Aorta (tissue), 5 donors: ENCODE data around the gene COBL. TPM values are rescaled to one million over a fixed set of nuclear protein-coding genes. Genes with fewer than 3 reads are reported as not detected.
A peak's percentile ranks its signal among the peaks of the same experiment; 100 is the strongest.

Experiments used
- ATAC-seq: fragments of 200-7000 bp; cut with Tn5 transposase; one replicate; pipeline ENCODE4 v1.9.1; 2022; ENCODE audit warnings: moderate library complexity; ENCODE audit not compliant: low FRiP score
- DNase-seq, 2 donors: peaks; one replicate each; pipeline ENCODE4 v3.0.0-alpha.2; 2020
- H3K27ac ChIP-seq, 2 donors: one replicate each; pipeline ENCODE4 v1.5.1; 2013; ENCODE audit warnings: low read length in 2 of 2, mild to moderate bottlenecking in 2 of 2, moderate library complexity in 2 of 2, control low read depth in 1 of 2, inconsistent platforms in 1 of 2, low read depth in 1 of 2
- H3K27me3 ChIP-seq, 2 donors: one replicate each; pipeline ENCODE4 v1.6.1; 2013; ENCODE audit warnings: control low read depth in 1 of 2, low read length in 1 of 2, mild to moderate bottlenecking in 1 of 2, moderate library complexity in 1 of 2; ENCODE audit not compliant: insufficient read depth in 2 of 2, control insufficient read depth in 1 of 2
- H3K36me3 ChIP-seq, 2 donors: one replicate each; pipeline ENCODE4 v1.6.1; 2013; ENCODE audit warnings: control low read depth in 1 of 2, low read length in 1 of 2, mild to moderate bottlenecking in 1 of 2; ENCODE audit not compliant: insufficient read depth in 2 of 2, control insufficient read depth in 1 of 2
- H3K4me1 ChIP-seq, 2 donors: one replicate each; pipeline ENCODE4 v1.6.1; 2013; ENCODE audit warnings: low read length in 2 of 2, control low read depth in 1 of 2, mild to moderate bottlenecking in 1 of 2, moderate library complexity in 1 of 2; ENCODE audit not compliant: insufficient read depth in 2 of 2, control insufficient read depth in 1 of 2
- H3K4me3 ChIP-seq, 2 donors: one replicate each; pipeline ENCODE4 v1.5.1; 2013; ENCODE audit warnings: low read length in 2 of 2, control low read depth in 1 of 2, mild to moderate bottlenecking in 1 of 2
- H3K9me3 ChIP-seq: one replicate; pipeline ENCODE4 v1.6.1; 2013; ENCODE audit warnings: mild to moderate bottlenecking, low read length; ENCODE audit not compliant: control insufficient read depth
- WGBS, 2 donors: extraction: QIAGEN DNeasy Blood & Tissue Kit; methylation state at CpG; one replicate each; pipeline ENCODE4 v1.1.7; 2013; 5-methylcytosine and 5-hydroxymethylcytosine counted together
- intact Hi-C, 2 donors: fragments of 100-400 bp; cut with DNase I; formaldehyde crosslinking; loops; one replicate each; pipeline versions ENCODE4 v1.14.2 to v1.15.0; 2022
- polyA plus RNA-seq, 2 donors: library from polyadenylated mRNA; stranded (reverse); fragments of 200-250 nt; gene quantifications; one replicate each; pipeline ENCODE4 v1.2.3, GENCODE V29; 2013
- total RNA-seq, 2 donors: library from RNA; stranded (reverse); fragmentation: NEBNext Ultra II Directional; extraction: Animal tissue kit (Norgen Biotek cat#: 25700); gene quantifications; one replicate each; pipeline ENCODE4 v1.2.1, GENCODE V29; 2021
- donor health status: healthy with polysubstance abuse.
- donor health status: Bipolar disorder and iron deficiency.
- donor health status: DM: no; HTN: no; CAD: no.
- donor health status: DM: no; HTN: no; CAD: no.
- donor health status: DM: yes; HTN: yes; CAD: no.

The COBL gene
- total and polyA plus RNA-seq, 4 donors: 0.31 to 5.3 (median 1.1) TPM

GRCh38 chr7:51067757-51068156 lies 248.9 kb downstream of the COBL start:
- DNase-seq: no peak
- peak; percentile 40 for ATAC-seq
- Histone ChIP-seq H3K9me3 (no peaks in the 10 kb centered on the region), H3K36me3 (no peaks in the 10 kb centered on the region), H3K4me3 (no peak overlapping the region), H3K4me1 (no peaks in the 10 kb centered on the region), H3K27me3 (no peaks in the 10 kb centered on the region), H3K27ac (no peak overlapping the region)
- 19 to 25% methylated on average over 7 of the region's 7 CpGs for WGBS, 2 donors
- intact Hi-C loops: loop anchor here (2.0 to 10.0 kb wide), 4 partner anchors 273 to 603 kb away; no protein-coding TSS in a partner anchor

- Histone ChIP-seq H3K4me3 (no peak overlapping the region), H3K4me1 (no peaks in the 10 kb centered on the region), H3K27ac (no peak overlapping the region), H3K36me3 (no peaks in the 10 kb centered on the region), H3K9me3 (no peaks in the 10 kb centered on the region), H3K27me3 (no peaks in the 10 kb centered on the region)
- intact Hi-C loops: loop anchor here (2.0 to 10.0 kb wide), 4 partner anchors 272 to 602 kb away; no protein-coding TSS in a partner anchor
- ATAC-seq (no peak), DNase-seq (no peak)
Observed at GRCh38 chr7:51067258-51067657, 249.4 kb downstream of the COBL start.

DNA sequence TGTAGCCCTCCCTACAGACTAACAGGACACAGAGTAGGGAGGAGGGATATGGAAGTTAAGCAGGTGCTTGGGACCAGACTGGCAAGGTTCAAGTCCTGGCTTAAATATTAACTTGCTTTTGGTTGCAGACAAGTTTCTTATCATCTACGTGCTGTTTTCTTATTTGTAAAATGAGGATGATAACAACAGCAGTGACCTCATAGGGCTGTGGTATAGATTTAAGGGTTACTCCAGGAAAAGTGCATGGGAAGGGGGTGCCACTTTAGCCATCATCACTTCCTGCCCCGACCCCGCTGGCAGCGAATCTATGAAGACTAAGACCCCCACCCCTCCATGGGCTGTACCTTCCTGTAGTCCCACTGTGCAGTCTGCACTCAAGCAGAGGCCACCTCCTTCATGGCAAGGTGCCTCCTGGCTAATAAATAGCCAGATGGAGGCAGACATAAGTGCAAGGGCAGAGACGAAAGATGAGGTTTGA lies 250.2 kb downstream of the COBL start:
- no peaks in the 10 kb centered on the region for H3K36me3 ChIP-seq
- ATAC-seq: no peak
- H3K4me1 ChIP-seq: no peaks in the 10 kb centered on the region
- no peak overlapping the region for H3K27ac ChIP-seq
- no peaks in the 10 kb centered on the region for H3K9me3 ChIP-seq
- intact Hi-C loops: loop anchor here (2.0 to 10.0 kb wide), 4 partner anchors 272 to 602 kb away; no protein-coding TSS in a partner anchor
- H3K4me3 ChIP-seq: no peak overlapping the region
- WGBS, 2 donors: 89 to 90% methylated on average over 5 of the region's 5 CpGs
- DNase-seq: no peak
- no peaks in the 10 kb centered on the region for H3K27me3 ChIP-seq

GRCh38 chr7:51065766-51066165 lies 250.8 kb downstream of the COBL start:
- Histone ChIP-seq H3K9me3 (no peaks in the 10 kb centered on the region), H3K36me3 (no peaks in the 10 kb centered on the region), H3K4me3 (no peak overlapping the region), H3K27ac (no peak overlapping the region), H3K27me3 (no peaks in the 10 kb centered on the region), H3K4me1 (no peaks in the 10 kb centered on the region)
- DNase-seq (no peak), ATAC-seq (no peak)
- 93 to 95% methylated on average over 6 of the region's 6 CpGs for WGBS, 2 donors
- intact Hi-C loops: loop anchor here (2.0 to 10.0 kb wide), 4 partner anchors 271 to 601 kb away; no protein-coding TSS in a partner anchor

DNA sequence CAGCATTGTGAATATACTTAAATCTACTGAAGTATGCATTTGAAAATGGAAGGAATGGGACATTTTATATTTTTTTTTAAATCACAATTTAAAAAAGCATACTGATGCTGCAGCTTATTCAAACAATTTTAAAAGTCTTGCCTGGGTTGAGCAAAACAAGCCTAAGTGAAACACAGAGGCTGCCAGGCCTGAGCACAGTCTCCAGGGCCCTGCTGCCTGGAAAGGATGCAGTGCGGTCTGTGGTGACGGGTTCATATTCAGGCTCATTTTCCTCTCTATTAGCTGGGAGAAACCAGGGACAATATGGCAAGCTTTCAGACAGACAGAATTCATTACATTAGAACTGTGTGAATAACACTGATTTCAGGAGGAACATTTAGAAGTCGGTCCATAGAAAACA lies 251.9 kb downstream of the COBL start:
- no peaks in the 10 kb centered on the region for H3K4me1 ChIP-seq
- peaks cover 2% of the 10 kb centered on the region for H3K9me3 ChIP-seq
- WGBS, 2 donors: 92 to 94% methylated on average over 3 of the region's 3 CpGs
- intact Hi-C loops: loop anchor here (10.0 kb wide), 3 partner anchors 270 to 600 kb away; no protein-coding TSS in a partner anchor
- no peaks in the 10 kb centered on the region for H3K27me3 ChIP-seq
- no peak overlapping the region for H3K27ac ChIP-seq
- DNase-seq (no peak), ATAC-seq (no peak)
- H3K36me3 ChIP-seq: no peaks in the 10 kb centered on the region
- H3K4me3 ChIP-seq: no peak overlapping the region

DNA sequence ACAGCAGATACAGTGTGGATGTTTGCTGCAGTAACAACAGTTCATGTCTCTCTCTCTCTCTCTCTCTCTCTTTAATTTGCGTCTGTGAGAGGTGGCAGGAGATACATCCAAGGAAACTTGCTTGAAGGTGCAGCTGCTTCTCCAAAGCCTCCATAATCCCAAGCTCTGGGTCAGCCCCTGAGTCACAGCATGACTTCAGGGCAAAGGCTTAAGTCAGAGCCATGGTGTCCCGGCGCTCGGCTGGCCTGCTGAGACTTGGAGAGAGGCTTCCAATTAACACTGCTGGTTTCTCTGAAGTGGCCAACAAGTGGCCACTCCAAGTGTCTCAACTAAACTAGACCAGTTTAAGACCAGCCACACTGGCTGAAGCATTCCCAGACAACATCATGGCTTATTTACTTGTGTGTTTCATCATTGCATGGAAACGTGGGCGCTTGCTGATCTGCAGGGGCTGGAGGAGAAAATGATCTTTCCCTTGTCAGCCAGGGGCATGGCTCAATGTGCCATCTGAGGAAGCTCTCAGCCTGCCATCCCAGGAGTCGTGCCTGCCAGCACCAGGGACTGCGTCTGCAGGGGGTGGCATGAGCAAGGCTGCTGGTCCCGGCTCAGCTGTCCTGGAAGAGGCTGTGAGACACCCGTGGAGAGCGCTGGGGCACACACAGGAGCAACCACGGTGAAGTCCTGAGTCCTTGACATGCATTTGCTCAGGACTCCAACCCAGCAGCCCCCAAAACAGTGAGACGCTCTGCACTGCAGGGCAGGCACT lies 254.2 kb downstream of the COBL start:
- Histone ChIP-seq H3K27me3 (no peaks in the 10 kb centered on the region), H3K4me3 (no peak overlapping the region), H3K4me1 (no peaks in the 10 kb centered on the region), H3K9me3 (peaks cover 2% of the 10 kb centered on the region), H3K27ac (no peak overlapping the region), H3K36me3 (no peaks in the 10 kb centered on the region)
- intact Hi-C loops: loop anchor here (10.0 kb wide), 3 partner anchors 268 to 598 kb away; no protein-coding TSS in a partner anchor
- 76 to 78% methylated on average over 13 of the region's 13 CpGs for WGBS, 2 donors
- no peak for ATAC-seq
- no peak for DNase-seq

GRCh38 chr7:51060536-51060935 lies 256.1 kb downstream of the COBL start:
- intact Hi-C loops: loop anchor here (10.0 kb wide), 3 partner anchors 266 to 596 kb away; no protein-coding TSS in a partner anchor
- WGBS, 2 donors: 61 to 67% methylated on average over 5 of the region's 5 CpGs

GRCh38 chr7:51059504-51060142 lies 257.0 kb downstream of the COBL start:
- Histone ChIP-seq H3K9me3 (peaks cover 2% of the 10 kb centered on the region), H3K27ac (no peak overlapping the region), H3K4me3 (no peak overlapping the region), H3K36me3 (no peaks in the 10 kb centered on the region), H3K4me1 (no peaks in the 10 kb centered on the region), H3K27me3 (no peaks in the 10 kb centered on the region)
- DNase-seq (no peak), ATAC-seq (no peak)
- 71 to 84% methylated on average over 9 of the region's 9 CpGs for WGBS, 2 donors
- intact Hi-C loops: loop anchor here (10.0 kb wide), 3 partner anchors 265 to 595 kb away; no protein-coding TSS in a partner anchor

More at GRCh38 chr7:51060536-51060935, 256.1 kb downstream of the COBL start:
- Histone ChIP-seq H3K4me1 (no peaks in the 10 kb centered on the region), H3K4me3 (no peak overlapping the region), H3K27ac (no peak overlapping the region), H3K9me3 (peaks cover 2% of the 10 kb centered on the region), H3K27me3 (no peaks in the 10 kb centered on the region), H3K36me3 (no peaks in the 10 kb centered on the region)
- ATAC-seq (no peak), DNase-seq (no peak)
